Vagina (tissue), 2 donors: Measurements from ENCODE around the gene CCT8. TPM values are rescaled to one million over a fixed set of nuclear protein-coding genes. Genes with fewer than 3 reads are reported as not detected.

ENCODE experiments used
- DNase-seq, 2 donors: peaks; one replicate each; pipeline ENCODE4 v3.0.0-alpha.2; 2017; ENCODE audit errors: extremely low spot score in 2 of 2
- H3K27ac ChIP-seq: fragments of 200-600 bp; sonication (generic); one replicate; pipeline ENCODE4 v1.5.1; 2019
- H3K27me3 ChIP-seq: fragments of 200-600 bp; sonication (generic); one replicate; pipeline ENCODE4 v1.5.1; 2019
- H3K36me3 ChIP-seq, 2 donors: fragments of 200-600 bp; sonication (generic); one replicate each; pipeline ENCODE4 v1.5.1; 2017 to 2019
- H3K4me1 ChIP-seq: fragments of 200-600 bp; sonication (generic); one replicate; pipeline ENCODE4 v1.5.1; 2019
- H3K4me3 ChIP-seq, 2 donors: fragments of 200-600 bp; sonication (generic); 1 replicate in 1 of 2; 2 replicates in 1 of 2; pipeline ENCODE4 v1.5.1; 2016 to 2019
- H3K9me3 ChIP-seq: fragments of 200-600 bp; sonication (generic); one replicate; pipeline ENCODE4 v1.5.1; 2019
- POLR2A ChIP-seq, 2 donors: fragments of 450-650 bp; IDR thresholded peaks; one replicate each; pipeline ENCODE4 v1.6.1; 2017; ENCODE audit warnings: antibody characterized with exemption in 2 of 2, mild to moderate bottlenecking in 2 of 2, moderate library complexity in 2 of 2
- POLR2AphosphoS5 ChIP-seq, 2 donors: sonication (generic); formaldehyde crosslinking; IDR thresholded peaks; one replicate each; pipeline ENCODE4 v1.9.0; 2017; ENCODE audit warnings: antibody characterized with exemption in 2 of 2, mild to moderate bottlenecking in 2 of 2, low read depth in 1 of 2; ENCODE audit not compliant: insufficient read depth in 1 of 2
- intact Hi-C: fragments of 100-400 bp; cut with DNase I; formaldehyde crosslinking; loops from one replicate; pipeline ENCODE4 v1.15.1; 2023
- total RNA-seq: library from RNA; depleted of rRNA; stranded (reverse); fragments of >200 nt; gene quantifications from one replicate; pipeline ENCODE4 v1.2.3, GENCODE V29; 2016
- TF ChIP-seq, protein P1 (sequence below), 3 experiments: fragments of 450-650 bp in 2 of 3; fragments of 200-600 bp in 1 of 3; sonication (generic) in 1 of 3; IDR thresholded peaks; one replicate each; pipeline ENCODE4 v1.5.1; 2017 to 2019; ENCODE audit warnings: antibody characterized with exemption in 3 of 3, mild to moderate bottlenecking in 2 of 3, moderate library complexity in 2 of 3

CCT8 gene
- total RNA-seq, 1 donor from 2014 or later: 81.3 TPM

DNA sequence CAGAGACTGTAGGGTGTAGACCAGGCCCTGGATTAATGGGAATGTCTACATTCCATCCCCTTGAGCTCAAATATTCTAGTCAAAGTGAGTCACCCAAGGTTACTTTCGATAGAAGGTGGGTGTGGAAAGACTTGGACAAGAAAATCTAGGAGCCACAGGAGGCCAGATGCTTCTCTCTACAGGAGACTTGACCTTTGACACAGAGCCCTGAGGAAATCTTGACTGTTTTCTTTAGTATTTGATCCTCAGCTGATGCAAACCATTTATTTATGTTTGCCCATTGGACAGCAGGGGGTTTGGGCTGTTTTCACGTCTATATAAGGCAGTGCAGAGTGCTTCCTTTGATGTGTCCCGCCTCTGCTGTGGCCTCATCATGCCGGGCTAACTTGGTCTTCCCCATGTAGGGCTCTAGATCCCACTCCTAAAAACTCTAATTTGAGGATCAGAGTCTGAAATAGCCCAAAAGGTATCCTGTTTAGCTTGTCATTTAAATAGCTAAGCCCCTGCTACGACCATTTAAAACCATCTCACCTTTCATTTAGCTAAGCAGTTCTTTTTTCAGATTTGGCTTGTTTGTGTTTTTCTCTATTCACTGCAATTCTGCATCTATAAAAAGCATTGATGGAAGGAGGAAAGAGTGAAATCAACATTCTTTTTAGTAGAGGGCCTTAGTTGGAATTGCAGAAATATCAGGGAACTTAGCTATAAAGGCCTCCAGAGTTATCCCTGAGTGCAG is 41.5 kb upstream of the CCT8 start:
- H3K36me3 ChIP-seq: no peaks in the 10 kb centered on the region
- no peak overlapping the region for H3K27ac ChIP-seq
- no peaks in the 10 kb centered on the region for H3K9me3 ChIP-seq
- no peak overlapping the region for H3K4me3 ChIP-seq
- intact Hi-C loops: no loop called here
- no peak for DNase-seq
- H3K27me3 ChIP-seq: no peaks in the 10 kb centered on the region
- no peak for TF ChIP-seq POLR2AphosphoS5 (IDR thresholded peaks at IDR 0.05; ENCODE audit: insufficient read depth in 1 of 2, low read depth in 1 of 2)
- TF ChIP-seq POLR2A (IDR thresholded peaks at IDR 0.05): no peak
- TF ChIP-seq, protein P1, sequence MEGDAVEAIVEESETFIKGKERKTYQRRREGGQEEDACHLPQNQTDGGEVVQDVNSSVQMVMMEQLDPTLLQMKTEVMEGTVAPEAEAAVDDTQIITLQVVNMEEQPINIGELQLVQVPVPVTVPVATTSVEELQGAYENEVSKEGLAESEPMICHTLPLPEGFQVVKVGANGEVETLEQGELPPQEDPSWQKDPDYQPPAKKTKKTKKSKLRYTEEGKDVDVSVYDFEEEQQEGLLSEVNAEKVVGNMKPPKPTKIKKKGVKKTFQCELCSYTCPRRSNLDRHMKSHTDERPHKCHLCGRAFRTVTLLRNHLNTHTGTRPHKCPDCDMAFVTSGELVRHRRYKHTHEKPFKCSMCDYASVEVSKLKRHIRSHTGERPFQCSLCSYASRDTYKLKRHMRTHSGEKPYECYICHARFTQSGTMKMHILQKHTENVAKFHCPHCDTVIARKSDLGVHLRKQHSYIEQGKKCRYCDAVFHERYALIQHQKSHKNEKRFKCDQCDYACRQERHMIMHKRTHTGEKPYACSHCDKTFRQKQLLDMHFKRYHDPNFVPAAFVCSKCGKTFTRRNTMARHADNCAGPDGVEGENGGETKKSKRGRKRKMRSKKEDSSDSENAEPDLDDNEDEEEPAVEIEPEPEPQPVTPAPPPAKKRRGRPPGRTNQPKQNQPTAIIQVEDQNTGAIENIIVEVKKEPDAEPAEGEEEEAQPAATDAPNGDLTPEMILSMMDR (IDR thresholded peaks at IDR 0.05): no peak
- H3K4me1 ChIP-seq: no peaks in the 10 kb centered on the region

DNA sequence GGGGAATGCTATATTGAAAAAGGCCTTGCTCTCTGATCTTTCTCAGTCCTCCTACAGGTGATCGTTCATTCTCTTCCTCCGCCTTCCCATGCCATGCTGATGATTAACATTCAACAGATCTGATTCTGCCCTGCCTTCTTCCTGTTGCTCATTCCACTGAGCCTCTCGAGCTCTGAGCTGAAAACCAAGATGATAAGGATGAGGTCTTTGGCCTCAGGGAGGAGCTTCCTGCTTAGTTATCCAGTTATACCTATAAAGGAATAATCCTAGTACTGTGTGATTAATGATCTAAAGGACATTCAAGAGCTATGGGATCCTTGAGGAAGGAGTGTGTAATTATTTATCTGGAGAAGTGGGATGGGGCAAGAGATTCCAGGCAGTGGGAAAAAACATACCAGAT is 31.8 kb upstream of the CCT8 start:
- Histone ChIP-seq H3K9me3 (no peaks in the 10 kb centered on the region), H3K4me1 (no peaks in the 10 kb centered on the region), H3K27me3 (no peaks in the 10 kb centered on the region), H3K4me3 (no peak overlapping the region), H3K27ac (no peak overlapping the region), H3K36me3 (no peaks in the 10 kb centered on the region)
- intact Hi-C loops: no loop called here
- no peak for DNase-seq
- TF ChIP-seq POLR2AphosphoS5 (IDR thresholded peaks at IDR 0.05; ENCODE audit: insufficient read depth in 1 of 2, low read depth in 1 of 2) (no peak), POLR2A (IDR thresholded peaks at IDR 0.05) (no peak)
- TF ChIP-seq, protein P1 (IDR thresholded peaks at IDR 0.05): no peak

DNA sequence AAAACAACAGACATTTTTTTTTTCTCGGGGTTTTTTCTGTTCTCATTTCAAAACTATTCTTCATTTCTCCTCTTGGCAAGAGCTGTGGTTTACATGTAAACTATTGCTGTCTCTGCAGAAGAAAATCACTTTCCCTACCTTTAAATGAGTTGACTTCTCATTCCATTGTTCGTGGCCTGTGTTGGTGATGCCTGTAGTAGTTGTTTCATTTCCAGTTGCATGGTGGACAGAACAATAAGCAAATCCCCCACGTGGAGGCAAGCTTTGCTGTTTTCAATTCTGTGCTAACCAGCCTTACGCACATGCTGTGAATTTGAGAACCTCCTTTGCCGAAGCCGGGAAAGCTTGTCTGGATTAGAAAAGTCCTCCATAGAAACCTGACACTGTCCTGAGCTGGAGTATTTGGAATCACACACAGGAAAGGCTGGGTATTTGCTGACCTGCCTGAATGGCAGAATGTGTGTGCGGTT is 30.8 kb upstream of the CCT8 start:
- Histone ChIP-seq H3K9me3 (no peaks in the 10 kb centered on the region), H3K4me1 (no peaks in the 10 kb centered on the region), H3K27ac (no peak overlapping the region), H3K4me3 (no peak overlapping the region), H3K36me3 (no peaks in the 10 kb centered on the region), H3K27me3 (no peaks in the 10 kb centered on the region)
- intact Hi-C loops: no loop called here
- DNase-seq: no peak
- TF ChIP-seq POLR2A (IDR thresholded peaks at IDR 0.05) (no peak), POLR2AphosphoS5 (IDR thresholded peaks at IDR 0.05; ENCODE audit: insufficient read depth in 1 of 2, low read depth in 1 of 2) (no peak)
- TF ChIP-seq, protein P1 (IDR thresholded peaks at IDR 0.05): no peak

DNA sequence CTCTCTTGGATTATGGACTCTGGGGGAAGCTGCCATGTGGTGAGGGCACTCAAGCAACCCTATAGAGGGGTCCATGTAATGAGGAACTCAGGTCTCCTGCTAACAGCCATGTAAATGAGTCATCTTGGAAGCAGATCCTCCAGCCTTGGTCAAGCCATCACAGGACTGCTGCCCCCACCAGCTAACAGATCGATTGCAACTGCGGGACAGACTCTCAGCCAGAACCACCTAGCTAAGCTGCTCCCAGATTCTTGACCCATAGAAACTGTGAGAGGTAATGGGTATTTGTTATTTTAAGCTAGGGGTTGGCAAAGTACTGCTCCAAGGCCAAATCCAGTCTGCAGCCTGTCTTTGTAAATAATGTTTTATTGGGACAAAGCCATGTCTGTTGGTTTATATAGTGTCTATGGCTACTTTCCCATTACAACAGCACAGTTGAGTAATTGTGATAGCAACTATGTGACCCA is 29.4 kb upstream of the CCT8 start:
- intact Hi-C loops: no loop called here
- Histone ChIP-seq H3K4me3 (no peak overlapping the region), H3K36me3 (no peaks in the 10 kb centered on the region), H3K27me3 (no peaks in the 10 kb centered on the region), H3K27ac (no peak overlapping the region), H3K9me3 (no peaks in the 10 kb centered on the region), H3K4me1 (no peaks in the 10 kb centered on the region)
- no peak for DNase-seq
- TF ChIP-seq POLR2AphosphoS5 (IDR thresholded peaks at IDR 0.05; ENCODE audit: insufficient read depth in 1 of 2, low read depth in 1 of 2) (no peak), POLR2A (IDR thresholded peaks at IDR 0.05) (no peak)
- TF ChIP-seq, protein P1 (IDR thresholded peaks at IDR 0.05): no peak

DNA sequence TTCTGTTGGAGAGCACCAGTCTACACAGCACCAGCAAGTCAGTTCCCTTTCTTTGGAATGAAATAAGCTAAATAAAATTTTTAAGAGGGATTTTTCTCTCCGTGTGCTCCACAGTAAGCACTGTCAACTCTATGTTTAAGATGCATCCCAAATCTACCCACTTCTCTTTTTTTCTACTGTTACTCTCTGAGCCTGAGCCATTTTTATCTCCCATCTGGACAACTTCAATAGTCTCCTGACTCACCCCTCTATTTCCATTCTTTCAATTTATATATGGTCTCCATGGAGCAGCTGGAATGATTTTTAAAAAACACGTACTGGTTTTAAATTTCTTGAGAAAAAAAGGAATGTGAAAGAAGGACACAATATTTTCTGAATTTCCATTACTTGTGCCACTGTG is 24.7 kb upstream of the CCT8 start:
- H3K27me3 ChIP-seq: no peaks in the 10 kb centered on the region
- H3K27ac ChIP-seq: no peak overlapping the region
- no peaks in the 10 kb centered on the region for H3K4me1 ChIP-seq
- DNase-seq: no peak
- no peaks in the 10 kb centered on the region for H3K9me3 ChIP-seq
- intact Hi-C loops: no loop called here
- no peak overlapping the region for H3K4me3 ChIP-seq
- H3K36me3 ChIP-seq: no peaks in the 10 kb centered on the region
- no peak for TF ChIP-seq POLR2AphosphoS5 (IDR thresholded peaks at IDR 0.05; ENCODE audit: insufficient read depth in 1 of 2, low read depth in 1 of 2)
- TF ChIP-seq, protein P1 (IDR thresholded peaks at IDR 0.05): no peak
- TF ChIP-seq POLR2A (IDR thresholded peaks at IDR 0.05): no peak
